GM23338 (cell line): ENCODE data around the gene IQGAP2. TPM values are rescaled to one million over a fixed set of nuclear protein-coding genes. Genes with fewer than 3 reads are reported as not detected.
"Not testable (repeated sequence)": the region's sequence is repeated elsewhere in the genome, so short reads cannot be mapped to it uniquely, and the experiment has no call there.

Experiments used
- ATAC-seq: fragments of 200-7000 bp; cut with Tn5 transposase; 3 replicates; pipeline ENCODE4 v1.9.1; 2020
- DNase-seq: peaks from one replicate; pipeline ENCODE4 v3.0.0-alpha.2; 2015; ENCODE audit warnings: low spot score
- H2AFZ ChIP-seq: fragments of 200-600 bp; sonication (generic); 2 replicates; pipeline ENCODE4 v1.8.0; 2016; ENCODE audit warnings: antibody characterized with exemption, mild to moderate bottlenecking, moderate library complexity
- H3F3A ChIP-seq: fragments of 200-600 bp; sonication (generic); replicated peaks from 2 replicates; pipeline ENCODE4 v1.8.0; 2017; ENCODE audit warnings: antibody characterized with exemption, mixed run types, low read depth
- H3K27ac ChIP-seq: fragments of 200-600 bp; sonication (generic); 2 replicates; pipeline ENCODE4 v1.6.1; 2016; ENCODE audit warnings: low read depth
- H3K27me3 ChIP-seq: fragments of 200-600 bp; sonication (generic); 2 replicates; pipeline ENCODE4 v1.8.0; 2016; ENCODE audit warnings: mild to moderate bottlenecking, mixed run types, moderate library complexity; ENCODE audit not compliant: insufficient read depth
- H3K36me3 ChIP-seq: fragments of 200-600 bp; sonication (generic); 2 replicates; pipeline ENCODE4 v1.8.0; 2016; ENCODE audit warnings: mild to moderate bottlenecking; ENCODE audit not compliant: insufficient read depth
- H3K4me1 ChIP-seq: fragments of 200-600 bp; sonication (generic); 2 replicates; pipeline ENCODE4 v1.8.0; 2016; ENCODE audit warnings: mild to moderate bottlenecking, moderate library complexity; ENCODE audit not compliant: insufficient read depth
- H3K4me2 ChIP-seq: fragments of 200-600 bp; sonication (generic); 2 replicates; pipeline ENCODE4 v1.7.1; 2017; ENCODE audit warnings: mixed run types
- H3K4me3 ChIP-seq: fragments of 200-600 bp; sonication (generic); 2 replicates; pipeline ENCODE4 v1.6.1; 2016; ENCODE audit warnings: mixed run types
- H3K79me2 ChIP-seq: fragments of 200-600 bp; sonication (generic); replicated peaks from 2 replicates; pipeline ENCODE4 v1.8.0; 2017; ENCODE audit warnings: mild to moderate bottlenecking; ENCODE audit not compliant: insufficient read depth
- H3K9me2 ChIP-seq: fragments of 200-600 bp; sonication (generic); 2 replicates; pipeline ENCODE4 v1.8.0; 2017; ENCODE audit not compliant: insufficient read depth
- H4K20me1 ChIP-seq: fragments of 200-600 bp; sonication (generic); replicated peaks from 2 replicates; pipeline ENCODE4 v1.8.0; 2017; ENCODE audit warnings: mild to moderate bottlenecking; ENCODE audit not compliant: insufficient read depth
- H3K27ac Mint-ChIP-seq: 2 replicates; pipeline ENCODE4 v1.8.0; 2020; ENCODE audit warnings: inconsistent platforms, mild to moderate bottlenecking, moderate library complexity, mixed read lengths
- H3K27me3 Mint-ChIP-seq: 3 replicates; pipeline ENCODE4 v1.8.0; 2022; ENCODE audit warnings: low read depth, mild to moderate bottlenecking, moderate library complexity, mixed read lengths, inconsistent platforms; ENCODE audit not compliant: insufficient read depth, poor library complexity
- H3K36me3 Mint-ChIP-seq: 3 replicates; pipeline ENCODE4 v1.8.0; 2021; ENCODE audit warnings: low read depth, mild to moderate bottlenecking, inconsistent platforms, moderate library complexity, mixed read lengths
- H3K4me1 Mint-ChIP-seq: 3 replicates; pipeline ENCODE4 v1.8.0; 2020; ENCODE audit warnings: mild to moderate bottlenecking, inconsistent platforms, mixed read lengths
- H3K4me3 Mint-ChIP-seq: 3 replicates; pipeline ENCODE4 v1.8.0; 2021; ENCODE audit warnings: moderate library complexity, mild to moderate bottlenecking, inconsistent platforms, mixed read lengths
- H3K9me3 Mint-ChIP-seq: 3 replicates; pipeline ENCODE4 v1.8.0; 2020; ENCODE audit warnings: moderate library complexity, mild to moderate bottlenecking, inconsistent platforms, mixed read lengths
- EZH2 ChIP-seq: fragments of 200-600 bp; sonication (generic); IDR thresholded peaks from one replicate; pipeline ENCODE4 v1.8.0; 2017; ENCODE audit warnings: antibody characterized with exemption, mild to moderate bottlenecking, low read depth; ENCODE audit not compliant: unreplicated experiment
- EZH2phosphoT487 ChIP-seq: fragments of 200-600 bp; sonication (generic); IDR thresholded peaks from one replicate; pipeline ENCODE4 v1.8.1; 2018; ENCODE audit warnings: antibody characterized with exemption; ENCODE audit not compliant: unreplicated experiment
- JUNB ChIP-seq: IDR thresholded peaks from one replicate; pipeline ENCODE4 v1.6.1; 2016; ENCODE audit warnings: antibody characterized with exemption; ENCODE audit not compliant: unreplicated experiment
- NANOG ChIP-seq: IDR thresholded peaks from 2 replicates; pipeline ENCODE4 v1.6.1; 2016; ENCODE audit warnings: antibody characterized with exemption, borderline replicate concordance
- REST ChIP-seq: IDR thresholded peaks from one replicate; pipeline ENCODE4 v1.6.1; 2018; ENCODE audit warnings: antibody characterized with exemption; ENCODE audit not compliant: unreplicated experiment
- STAT1 ChIP-seq: IDR thresholded peaks from one replicate; pipeline ENCODE4 v1.6.1; 2016; ENCODE audit warnings: antibody characterized with exemption; ENCODE audit not compliant: unreplicated experiment
- ZNF331 ChIP-seq: fragments of 250-450 bp; sonication (Bioruptor Pico); IDR thresholded peaks from 2 replicates; pipeline ENCODE4 v1.5.0; 2020; ENCODE audit warnings: low read depth, mild to moderate bottlenecking, moderate library complexity
- ZNF462 ChIP-seq: fragments of 250-450 bp; sonication (Bioruptor Pico); IDR thresholded peaks from 2 replicates; pipeline ENCODE4 v1.5.0; 2020; ENCODE audit warnings: mild to moderate bottlenecking, moderate library complexity
- polyA plus RNA-seq: library from polyadenylated mRNA; unstranded; fragments of >200 nt; fragmentation: Nextera tagmentation; extraction: Ambion mirVana; gene quantifications from 2 replicates; pipeline ENCODE4 v1.2.1, GENCODE V29; 2016
- total RNA-seq: library from RNA; depleted of rRNA; stranded (reverse); fragments of >200 nt; shearing (Covaris generic); gene quantifications from 2 replicates; pipeline ENCODE4 v1.2.3, GENCODE V29; 2014

The IQGAP2 gene
- total and polyA plus RNA-seq, 2 experiments from 2014 or later, result 60.0 to 86.5 TPM

GRCh38 chr5:76368941-76369340 is 34.1 kb upstream of the IQGAP2 start:
- H3K27me3 ChIP-seq, result no peaks in the 10 kb centered on the region
- no peaks in the 10 kb centered on the region; the same call in 1 of the 2 replicates for H3K4me1 ChIP-seq
- no peak overlapping the region for H3K4me2 ChIP-seq
- no peaks in the 10 kb centered on the region for H4K20me1 ChIP-seq
- H3K79me2 ChIP-seq, result no peaks in the 10 kb centered on the region
- ATAC-seq (no peak), DNase-seq (no peak)
- no peak overlapping the region for H3K4me3 Mint-ChIP-seq
- no peaks in the 10 kb centered on the region for H3K36me3 Mint-ChIP-seq
- no peak overlapping the region for H3K4me3 ChIP-seq
- peaks cover 10% of the 10 kb centered on the region for H3K4me1 Mint-ChIP-seq
- TF ChIP-seq ZNF331 (CRISPR knock-in tag), result no peak
- no peak for TF ChIP-seq STAT1
- no peak for TF ChIP-seq REST
- TF ChIP-seq EZH2phosphoT487, result no peak
- H3K9me2 ChIP-seq, result peaks cover 11% of the 10 kb centered on the region; the same call in 1 of the 2 replicates
- no peaks in the 10 kb centered on the region for H3F3A ChIP-seq
- no peaks in the 10 kb centered on the region for H3K9me3 Mint-ChIP-seq
- H3K27ac Mint-ChIP-seq, result no peak overlapping the region
- no peak overlapping the region for H3K27ac ChIP-seq
- peaks cover 1% of the 10 kb centered on the region for H3K27me3 Mint-ChIP-seq
- H2AFZ ChIP-seq, result no peak overlapping the region
- no peaks in the 10 kb centered on the region for H3K36me3 ChIP-seq

GRCh38 chr5:76369668-76370067 is 33.4 kb upstream of the IQGAP2 start:
- not testable (repeated sequence) for H3K9me3 Mint-ChIP-seq, H3K4me2 ChIP-seq, H3K27ac Mint-ChIP-seq, H2AFZ ChIP-seq, H3K27me3 Mint-ChIP-seq, H4K20me1 ChIP-seq, DNase-seq, H3F3A ChIP-seq, H3K4me1 Mint-ChIP-seq, H3K36me3 Mint-ChIP-seq, H3K4me3 ChIP-seq, H3K79me2 ChIP-seq, H3K27me3 ChIP-seq, H3K36me3 ChIP-seq, H3K4me3 Mint-ChIP-seq, ATAC-seq, H3K27ac ChIP-seq, H3K4me1 ChIP-seq
- peaks cover 11% of the 10 kb centered on the region; the same call in 1 of the 2 replicates for H3K9me2 ChIP-seq

GRCh38 chr5:76371960-76372322 is 31.1 kb upstream of the IQGAP2 start:
- Histone ChIP-seq H3K4me1 (no peaks in the 10 kb centered on the region; the same call in 1 of the 2 replicates), H3K4me3 (no peak overlapping the region), H3K9me2 (peaks cover 11% of the 10 kb centered on the region; the same call in 1 of the 2 replicates), H3K4me2 (no peak overlapping the region), H3K27ac (no peak overlapping the region), H2AFZ (peak overlapping the region; percentile 81), H3F3A (no peaks in the 10 kb centered on the region), H3K79me2 (no peaks in the 10 kb centered on the region), H3K36me3 (no peaks in the 10 kb centered on the region), H3K27me3 (no peaks in the 10 kb centered on the region), H4K20me1 (no peaks in the 10 kb centered on the region)
- Mint-ChIP-seq H3K9me3 (no peaks in the 10 kb centered on the region), H3K27me3 (peaks cover 2% of the 10 kb centered on the region), H3K27ac (no peak overlapping the region), H3K36me3 (no peaks in the 10 kb centered on the region), H3K4me1 (peaks cover 7% of the 10 kb centered on the region), H3K4me3 (no peak overlapping the region)
- ATAC-seq (no peak), DNase-seq (no peak)
- TF ChIP-seq NANOG (no peak), ZNF462 (CRISPR knock-in tag) (no peak), JUNB (no peak), ZNF331 (CRISPR knock-in tag) (no peak), EZH2phosphoT487 (no peak), EZH2 (no peak)
